ENCODE data around the gene ADAMTS15.

- TF ChIP-seq CTCF (IDR thresholded peaks at IDR 0.05): no peak
- no peak for TF ChIP-seq POLR2A (IDR thresholded peaks at IDR 0.05; ENCODE audit: low read depth)
Measured at GRCh38 chr11:130465263-130465662, 16.8 kb downstream of the ADAMTS15 start.
